Renal cortex interstitium (tissue), 11 donors: Measurements from ENCODE around the gene SLC4A5. TPM values are rescaled to one million over a fixed set of nuclear protein-coding genes. Genes with fewer than 3 reads are reported as not detected.

Experiments used
- DNase-seq, 11 donors: peaks; one replicate each; pipeline ENCODE4 v3.0.0-alpha.2; 2013; ENCODE audit warnings: low read depth in 9 of 11, low spot score in 4 of 11; ENCODE audit errors: extremely low read depth in 1 of 11
- polyA plus RNA-seq, 3 donors: library from polyadenylated mRNA; unstranded; fragments of 120-200 nt; gene quantifications; one replicate each; pipeline ENCODE4 v1.2.1, GENCODE V29; 2013; ENCODE audit not compliant: insufficient read length in 3 of 3

The SLC4A5 gene
- polyA plus RNA-seq, 3 donors: 1.7 to 4.8 (median 3.2) TPM

DNA sequence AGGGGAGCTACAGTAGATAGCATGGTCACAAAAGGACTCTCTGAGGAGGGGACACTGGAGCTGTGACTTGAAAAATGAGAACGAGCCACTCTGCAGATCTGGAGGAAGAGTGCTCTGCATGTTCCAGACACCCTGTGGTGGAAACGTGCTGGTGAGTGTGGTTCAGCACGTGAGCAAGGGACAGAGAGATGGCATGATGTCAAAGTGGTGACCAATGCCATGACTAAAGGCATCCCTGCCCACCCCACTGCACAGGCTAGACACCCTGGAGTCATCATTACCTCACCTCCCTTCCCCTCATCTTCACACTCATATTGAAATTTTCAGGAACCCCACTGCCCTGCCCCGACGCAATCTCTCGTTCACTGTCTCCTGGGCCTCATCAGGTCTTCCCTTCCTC, 56.5 kb downstream of the SLC4A5 start:
- no peak for DNase-seq

DNA sequence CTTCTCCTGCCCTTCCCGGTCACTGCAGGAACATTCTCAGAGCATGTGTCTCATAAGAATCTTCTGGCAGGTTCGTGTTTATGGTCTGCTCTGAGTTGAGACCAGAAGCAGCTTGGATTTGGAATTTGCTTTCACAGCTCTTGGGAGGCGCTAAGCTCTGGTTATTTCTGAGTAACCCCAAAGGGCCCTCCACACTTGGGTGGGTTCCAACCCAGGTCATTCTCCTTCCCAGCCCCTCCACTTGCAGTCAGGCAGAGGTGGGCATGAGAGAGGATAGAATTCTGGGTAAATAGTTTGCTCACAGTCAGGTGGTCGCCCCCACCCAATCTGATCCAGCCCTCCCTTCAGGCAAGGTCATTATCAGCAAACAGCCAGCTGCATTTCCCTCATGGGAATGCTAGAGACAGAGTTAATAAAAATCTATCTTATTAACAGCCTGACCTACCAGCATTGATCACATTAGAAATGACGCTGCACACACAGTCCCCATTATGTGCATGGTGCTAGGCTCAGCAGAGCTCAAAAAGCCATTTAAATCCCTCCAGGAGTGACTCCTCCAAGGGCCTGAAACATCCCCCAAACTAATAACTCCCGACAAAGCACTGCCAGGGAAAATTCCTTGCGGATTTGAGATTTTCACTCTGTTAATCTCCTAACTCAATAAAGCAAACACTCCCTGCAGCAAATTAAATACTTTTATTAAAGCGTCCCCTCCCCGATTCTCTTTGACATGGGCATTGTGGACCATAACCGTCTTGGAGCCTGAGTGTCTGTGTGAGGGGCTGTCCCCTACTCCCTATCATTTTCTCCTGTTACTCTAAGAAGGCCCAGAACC, 61.9 kb downstream of the SLC4A5 start:
- DNase-seq: no peak

- DNase-seq: no peak
These were observed 64.5 kb downstream of the SLC4A5 start for GRCh38 chr2:74278694-74279093.

DNA sequence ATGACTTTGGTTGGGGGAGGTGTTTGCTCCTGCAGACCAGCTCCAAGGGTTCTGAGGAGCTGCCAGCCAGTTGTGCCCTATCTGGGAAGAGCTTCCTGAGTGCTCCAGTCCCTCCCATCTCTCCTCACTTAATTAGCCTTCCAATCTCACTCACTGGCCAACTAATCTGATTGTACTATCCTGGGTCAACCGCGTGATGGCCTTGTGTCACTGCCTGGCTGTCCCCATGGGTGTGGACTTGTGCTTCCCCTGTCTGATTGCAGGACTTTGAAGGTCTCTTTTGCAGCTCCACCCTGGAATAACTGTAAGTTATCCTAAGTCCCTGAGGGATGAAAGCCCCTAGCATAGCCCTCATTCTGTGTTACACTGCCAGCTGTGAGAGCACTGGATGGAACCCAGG, 65.0 kb downstream of the SLC4A5 start:
- DNase-seq: no peak

DNA sequence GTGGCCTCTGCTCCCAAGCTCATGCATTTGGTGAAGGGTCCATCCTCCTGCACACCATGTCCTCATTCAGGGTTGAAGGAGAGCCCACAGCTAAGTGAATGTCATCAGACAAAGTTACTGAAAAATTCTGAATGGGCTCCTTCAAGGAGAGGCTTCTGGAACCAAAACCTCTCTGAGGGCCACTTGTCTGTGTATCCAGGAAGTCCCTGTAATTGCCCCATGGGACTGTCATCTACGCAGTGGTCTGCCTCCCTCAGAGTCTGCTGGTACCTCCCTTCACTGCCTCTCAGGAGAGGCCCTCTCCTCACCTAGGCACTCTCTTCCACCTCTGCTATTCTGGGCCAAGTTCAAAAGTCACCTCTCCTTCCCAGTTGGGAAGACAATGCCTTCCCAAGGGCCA, 68.0 kb downstream of the SLC4A5 start:
- DNase-seq: no peak

- no peak for DNase-seq
These were observed 73.5 kb downstream of the SLC4A5 start for GRCh38 chr2:74269667-74270066.

- no peak for DNase-seq
These were observed 76.1 kb downstream of the SLC4A5 start for GRCh38 chr2:74267068-74267467.

DNA sequence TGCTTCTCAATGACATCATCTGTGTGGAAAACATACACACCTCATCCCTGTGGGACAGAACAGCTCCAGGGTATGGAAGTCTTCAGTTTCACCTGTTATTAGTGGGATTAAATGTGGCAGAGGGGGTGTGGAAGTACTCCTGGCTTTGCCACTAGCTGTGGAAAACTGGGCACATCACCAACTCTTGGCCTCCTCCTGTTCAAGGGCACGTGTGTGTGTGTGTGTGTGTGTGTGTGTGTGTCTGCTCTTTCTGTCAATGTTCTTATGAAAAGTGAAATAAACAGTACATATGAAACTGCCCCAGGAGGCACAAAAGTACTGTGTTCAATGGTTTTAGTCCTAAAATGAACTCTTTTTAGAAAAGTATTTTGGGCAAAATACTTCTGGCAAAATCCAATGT, 78.9 kb downstream of the SLC4A5 start:
- DNase-seq: no peak

DNA sequence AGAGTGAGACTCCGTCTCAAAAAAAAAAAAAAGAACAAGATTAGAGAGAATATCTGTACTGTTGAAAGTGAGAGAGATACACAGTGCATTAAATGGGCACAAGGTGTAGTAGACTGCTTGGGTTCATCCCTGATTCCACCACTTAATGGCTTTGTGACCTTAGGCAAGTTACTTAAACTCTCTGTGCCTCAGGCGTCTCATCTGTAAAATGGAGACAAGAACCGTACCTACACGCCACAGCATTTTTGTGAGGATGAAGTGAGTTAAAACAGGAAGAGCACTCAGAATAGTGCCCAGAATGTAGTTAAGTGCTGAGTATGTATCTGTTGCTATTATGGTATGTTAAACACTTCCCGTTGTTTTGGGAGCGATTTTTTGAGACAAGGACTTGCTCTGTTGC, 80.5 kb downstream of the SLC4A5 start:
- DNase-seq: no peak

DNA sequence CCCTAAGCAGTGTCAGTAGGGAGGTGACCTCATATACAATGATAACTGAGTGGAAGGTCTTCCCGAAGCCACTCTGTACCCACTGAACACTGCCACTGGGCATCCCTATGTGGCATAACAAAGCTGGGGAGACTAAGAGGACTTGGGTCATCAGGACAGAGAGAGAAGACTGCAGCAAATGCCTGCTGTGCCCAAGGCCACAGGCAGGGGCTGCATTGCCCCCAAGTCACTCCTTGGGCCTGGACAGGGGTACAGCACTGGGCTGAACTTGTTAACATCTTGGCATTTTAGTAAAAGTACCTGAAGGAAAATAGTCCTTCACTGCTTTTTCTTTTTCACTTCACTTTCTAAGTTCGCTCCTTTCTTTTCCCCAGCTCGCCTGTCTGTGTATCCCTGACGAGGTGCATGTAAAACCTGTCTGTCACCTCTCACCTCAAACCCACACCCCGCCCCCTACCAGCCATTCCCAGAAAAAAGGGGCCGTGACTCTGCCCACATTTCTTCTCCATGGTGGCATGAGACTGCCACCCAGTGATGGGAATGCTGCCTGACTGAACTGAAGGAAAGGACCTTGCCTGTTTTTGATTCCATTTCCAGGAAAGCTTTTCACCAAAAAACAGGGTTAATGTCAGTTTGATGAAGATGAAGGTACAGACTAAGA, 81.9 kb downstream of the SLC4A5 start:
- DNase-seq: peak in 7 of 11 donors; percentile 23 to 50 (median 33)

GRCh38 chr2:74260495-74260894, 82.7 kb downstream of the SLC4A5 start:
- no peak for DNase-seq

GRCh38 chr2:74259733-74260132, 83.5 kb downstream of the SLC4A5 start:
- DNase-seq: no peak

DNA sequence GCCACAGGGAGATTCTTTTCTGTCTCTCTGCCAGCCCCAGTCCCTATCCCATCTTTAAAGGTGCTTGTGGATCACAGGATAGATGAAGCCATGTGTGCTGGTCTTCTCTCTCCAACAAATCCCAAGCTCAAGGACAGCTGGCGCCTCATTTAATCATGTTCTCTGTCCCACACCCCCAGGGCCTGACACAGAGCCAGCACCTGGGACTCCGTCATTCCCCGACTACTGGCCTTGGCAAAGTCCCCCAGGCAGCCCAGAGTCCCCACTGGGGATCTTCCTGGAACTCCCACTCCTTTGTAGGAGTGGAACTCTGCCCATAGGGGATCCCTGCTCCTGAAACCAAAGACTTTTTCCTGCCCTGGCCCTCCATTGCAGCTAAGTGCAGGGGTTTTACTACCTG, 84.0 kb downstream of the SLC4A5 start:
- DNase-seq: no peak

- DNase-seq: peak in 1 of 11 donors; percentile 7
These were observed 87.5 kb downstream of the SLC4A5 start for GRCh38 chr2:74255660-74256213.

DNA sequence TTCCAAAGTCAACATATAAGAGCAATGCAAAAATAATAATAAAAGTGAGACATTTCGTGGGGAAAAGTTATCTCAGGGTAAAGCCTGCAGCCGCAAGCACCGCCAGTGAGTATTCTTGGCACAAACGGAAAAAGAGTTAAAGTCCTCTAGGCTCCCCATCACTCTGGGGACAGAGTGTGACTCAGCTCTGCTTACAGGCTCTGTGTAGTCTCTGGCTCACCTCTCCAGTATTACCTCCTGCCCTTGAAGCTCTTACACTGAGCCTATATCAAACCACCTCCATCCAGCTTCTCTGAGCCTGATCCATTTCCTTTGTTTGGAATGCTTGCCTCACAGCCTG, 89.3 kb downstream of the SLC4A5 start:
- DNase-seq: no peak

DNA sequence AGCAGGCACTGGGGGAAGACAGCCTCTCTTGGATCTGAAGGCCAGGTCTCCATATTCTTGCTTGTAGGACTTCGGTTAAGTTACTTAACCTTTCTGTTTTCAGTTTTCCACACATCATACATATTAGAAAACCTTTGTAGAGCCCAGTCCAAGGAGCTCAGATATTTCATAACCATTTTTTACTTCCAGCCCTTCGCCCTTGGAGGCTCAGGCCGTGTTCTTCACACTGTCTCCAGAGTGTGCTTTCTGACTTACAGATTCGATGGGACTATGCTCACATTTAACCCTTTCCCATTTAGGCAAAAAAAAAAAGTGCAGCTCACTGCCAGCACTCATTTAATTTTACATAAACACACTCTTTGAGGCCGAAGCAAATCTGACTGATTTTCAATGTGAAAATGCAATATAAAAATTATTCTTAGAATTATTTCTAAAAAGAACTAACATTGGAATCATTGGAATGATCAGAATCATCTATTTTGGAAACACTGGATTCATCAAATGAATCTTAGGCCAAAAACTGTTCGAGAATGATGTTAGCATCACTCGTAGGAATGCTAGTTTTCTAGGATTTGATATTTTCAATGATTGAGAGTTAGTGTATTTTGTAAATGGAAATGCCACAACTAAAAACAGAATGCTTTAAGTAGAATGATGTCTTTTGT, 89.8 kb downstream of the SLC4A5 start:
- DNase-seq: no peak

GRCh38 chr2:74252862-74253261, 90.4 kb downstream of the SLC4A5 start:
- no peak for DNase-seq

DNA sequence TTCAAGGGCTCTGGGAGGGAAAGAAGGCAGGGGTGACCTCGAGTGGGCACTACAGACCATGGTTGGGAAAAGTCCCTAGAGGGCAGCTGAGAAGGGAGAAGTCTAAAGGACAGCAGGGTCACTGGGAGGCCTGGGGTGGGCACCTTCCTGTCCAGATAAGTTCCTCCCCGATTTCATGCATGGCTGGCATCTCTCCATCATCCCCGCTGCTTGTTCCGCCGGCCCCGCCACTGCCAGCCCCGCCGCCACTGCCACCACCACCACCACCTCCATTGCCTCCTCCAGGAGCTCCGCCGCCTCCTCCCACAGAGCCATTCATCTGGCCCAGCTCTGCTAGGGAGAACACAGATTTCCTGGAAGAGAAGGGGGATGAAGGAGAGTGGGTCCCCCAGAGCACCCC, 91.2 kb downstream of the SLC4A5 start:
- DNase-seq: no peak

DNA sequence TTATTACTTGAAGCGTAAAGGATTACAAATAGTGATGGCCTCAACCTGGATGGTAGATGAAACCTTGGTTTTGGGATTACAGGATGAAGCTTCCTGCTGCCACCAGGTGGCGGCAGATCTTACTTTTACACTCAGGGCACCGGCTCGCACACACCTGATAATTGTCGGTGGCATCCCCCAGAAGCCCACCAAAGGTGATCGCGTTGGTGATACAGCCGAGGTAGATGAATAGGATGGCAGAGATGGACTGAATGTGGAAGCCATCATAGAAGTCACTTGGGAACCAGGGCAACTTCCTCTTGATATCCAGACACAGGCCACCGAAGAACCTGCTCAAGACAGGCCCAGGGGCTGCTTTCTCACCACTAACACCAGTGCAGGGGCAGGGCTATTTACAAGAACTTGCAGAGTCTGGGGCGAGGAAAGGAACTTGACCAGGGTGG, 93.0 kb downstream of the SLC4A5 start:
- DNase-seq: peak in 7 of 11 donors; percentile 17 to 38 (median 26)
